ENCODE data around the gene UNC93B1.
"Not testable (repeated sequence)": the region's sequence is repeated elsewhere in the genome, so short reads cannot be mapped to it uniquely, and the experiment has no call there.

Gene UNC93B1

GRCh38 chr11:68008381-68009337 is 4.8 kb upstream of the UNC93B1 start:
- DNase-seq: no peak

GRCh38 chr11:68007498-68008380 is 3.8 kb upstream of the UNC93B1 start:
- no peak for DNase-seq

GRCh38 chr11:68006606-68007166 is 2.8 kb upstream of the UNC93B1 start:
- DNase-seq: no peak

GRCh38 chr11:68004551-68005335 is 846 bp upstream of the UNC93B1 start:
- no peak for DNase-seq

- DNase-seq: peak; percentile 37
These were observed 705 bp downstream of the UNC93B1 start for GRCh38 chr11:68002938-68003845.

- no peak for DNase-seq
These were observed 1.3 kb downstream of the UNC93B1 start for GRCh38 chr11:68002575-68002937.

- DNase-seq: no peak
These were observed 4.2 kb downstream of the UNC93B1 start for GRCh38 chr11:67999704-68000103.

GRCh38 chr11:67999201-67999629 is 4.7 kb downstream of the UNC93B1 start:
- DNase-seq: no peak

GRCh38 chr11:67998150-67999045 is 5.5 kb downstream of the UNC93B1 start:
- peak; percentile 36 for DNase-seq

- DNase-seq: no peak
These were observed 6.4 kb downstream of the UNC93B1 start for GRCh38 chr11:67997475-67997921.

GRCh38 chr11:67996622-67997474 is 7.0 kb downstream of the UNC93B1 start:
- peak; percentile 41 for DNase-seq

GRCh38 chr11:67996051-67996450 is 7.8 kb downstream of the UNC93B1 start:
- DNase-seq: no peak

- not testable (repeated sequence) for DNase-seq
These were observed 8.3 kb downstream of the UNC93B1 start for GRCh38 chr11:67995579-67995978.

GRCh38 chr11:67995129-67995528 is 8.8 kb downstream of the UNC93B1 start:
- DNase-seq: not testable (repeated sequence)

- not testable (repeated sequence) for DNase-seq
These were observed 9.5 kb downstream of the UNC93B1 start for GRCh38 chr11:67994387-67994786.

GRCh38 chr11:67993821-67994220 is 10.1 kb downstream of the UNC93B1 start:
- peak; percentile 56 for DNase-seq

GRCh38 chr11:67991347-67992121 is 12.4 kb downstream of the UNC93B1 start:
- DNase-seq: not testable (repeated sequence)
